ENCODE data around the gene CENPC. TPM values are rescaled to one million over a fixed set of nuclear protein-coding genes. Genes with fewer than 3 reads are reported as not detected.

The CENPC gene
- total RNA-seq, 1 experiment from 2014 or later = 19.1 TPM

- no peak for TF ChIP-seq ZBTB43 (CRISPR knock-in tag; IDR thresholded peaks at IDR 0.05)
Observed at GRCh38 chr4:67545199-67546003, at the start of gene CENPC (continued).

GRCh38 chr4:67593741-67594175 lies 48.5 kb upstream of the CENPC start:
- H3K27ac Mint-ChIP-seq = no peak overlapping the region

More at GRCh38 chr4:67593741-67594175, 48.5 kb upstream of the CENPC start:
- H3K4me1 Mint-ChIP-seq = peaks cover 10% of the 10 kb centered on the region
- H3K36me3 Mint-ChIP-seq = peaks cover 27% of the 10 kb centered on the region
- TF ChIP-seq SMAD4 (CRISPR knock-in tag; IDR thresholded peaks at IDR 0.05) (no peak), ATF2 (CRISPR knock-in tag; IDR thresholded peaks at IDR 0.05; ENCODE audit: borderline replicate concordance, low read depth) (no peak), STAT6 (CRISPR knock-in tag; conservative IDR thresholded peaks at IDR 0.05; ENCODE audit: low read depth) (no peak), NR1H2 (CRISPR knock-in tag; IDR thresholded peaks at IDR 0.05) (no peak), NR2C2 (CRISPR knock-in tag; IDR thresholded peaks at IDR 0.05) (no peak), NFE2L1 (CRISPR knock-in tag; IDR thresholded peaks at IDR 0.05) (no peak), E2F4 (CRISPR knock-in tag; IDR thresholded peaks at IDR 0.05; ENCODE audit: borderline replicate concordance, low read depth) (no peak), ZNF121 (CRISPR knock-in tag; IDR thresholded peaks at IDR 0.05) (no peak), USF2 (CRISPR knock-in tag; IDR thresholded peaks at IDR 0.05) (no peak), MLX (CRISPR knock-in tag; IDR thresholded peaks at IDR 0.05) (no peak)
- ATAC-seq = no peak
- peaks cover 33% of the 10 kb centered on the region for H3K9me3 Mint-ChIP-seq
- H3K4me3 Mint-ChIP-seq = no peak overlapping the region
- ChIA-PET CTCF (no interaction called here), POLR2A (no interaction called here)
- H3K27me3 Mint-ChIP-seq (ENCODE audit: low read depth) = peaks cover 5% of the 10 kb centered on the region; the same call in 1 of the 2 replicates
- no peak for DNase-seq (ENCODE audit: low spot score)

Data from WTC11 (cell line).